Panc1 (cell line): ENCODE data around the gene TMEM207.

Experiments used
- CTCF ChIP-seq: fragments of 450-650 bp; IDR thresholded peaks from 2 replicates; pipeline ENCODE4 v1.5.1; 2017; ENCODE audit warnings: mild to moderate bottlenecking
- POLR2AphosphoS5 ChIP-seq: IDR thresholded peaks from 2 replicates; pipeline ENCODE4 v1.6.1; 2012; ENCODE audit warnings: mild to moderate bottlenecking, low read depth, low read length, moderate library complexity
- REST ChIP-seq, 2 experiments: IDR thresholded peaks; 2 replicates each; pipeline ENCODE4 v1.6.1; 2011 to 2012; ENCODE audit warnings: low read depth in 2 of 2, control low read depth in 1 of 2, low read length in 1 of 2, mild to moderate bottlenecking in 1 of 2, moderate library complexity in 1 of 2; ENCODE audit not compliant: insufficient read depth in 1 of 2
- SIN3A ChIP-seq: IDR thresholded peaks from 2 replicates; pipeline ENCODE4 v1.6.1; 2012; ENCODE audit warnings: low read depth, mild to moderate bottlenecking, low read length, moderate library complexity, borderline replicate concordance; ENCODE audit not compliant: insufficient read depth

GRCh38 chr3:190495354-190495753, 45.7 kb upstream of the TMEM207 start:
- TF ChIP-seq POLR2AphosphoS5, result no peak
- TF ChIP-seq CTCF, result no peak
- TF ChIP-seq REST (IDR thresholded peaks at IDR 0.05; ENCODE audit: insufficient read depth in 1 of 2, low read depth in 2 of 2, low read length in 1 of 2), result no peak
- TF ChIP-seq SIN3A, result no peak
